Cardiac fibroblast (primary cell): ENCODE results near the gene VMAC.
"Not testable (repeated sequence)": the region's sequence is repeated elsewhere in the genome, so short reads cannot be mapped to it uniquely, and the experiment has no call there.

ENCODE experiments used
- DNase-seq, 2 donors: peaks; one replicate each; pipeline versions ENCODE4 v3.0.0 to v3.0.0-alpha.2; 2010; ENCODE audit warnings: low read depth in 2 of 2
- H3K4me3 ChIP-seq, 2 donors: replicated peaks in 1 of 2; 1 replicate in 1 of 2; 2 replicates in 1 of 2; pipeline ENCODE4 v1.5.1; 2011; ENCODE audit warnings: low read depth in 2 of 2, low read length in 2 of 2, mild to moderate bottlenecking in 2 of 2, moderate library complexity in 1 of 2
- CTCF ChIP-seq: IDR thresholded peaks from one replicate; pipeline ENCODE4 v1.5.1; 2011; ENCODE audit warnings: low read depth, mild to moderate bottlenecking, low read length, inconsistent platforms

Gene VMAC

GRCh38 chr19:5880196-5880595 is 24.5 kb upstream of the VMAC start:
- TF ChIP-seq CTCF = no peak
- no peak for DNase-seq
- no peak overlapping the region for H3K4me3 ChIP-seq

GRCh38 chr19:5880604-5881078 is 24.0 kb upstream of the VMAC start:
- no peak overlapping the region for H3K4me3 ChIP-seq
- DNase-seq = peak; percentile 52 to 89
- no peak for TF ChIP-seq CTCF

GRCh38 chr19:5881543-5882299 is 23.0 kb upstream of the VMAC start:
- TF ChIP-seq CTCF = no peak

GRCh38 chr19:5882421-5882968 is 22.2 kb upstream of the VMAC start:
- H3K4me3 ChIP-seq = no peak overlapping the region
- DNase-seq = no peak
- TF ChIP-seq CTCF = no peak

More at GRCh38 chr19:5881543-5882299, 23.0 kb upstream of the VMAC start:
- no peak for DNase-seq
- no peak overlapping the region for H3K4me3 ChIP-seq

GRCh38 chr19:5883157-5883873 is 21.4 kb upstream of the VMAC start:
- DNase-seq, H3K4me3 ChIP-seq: not testable (repeated sequence)

GRCh38 chr19:5884065-5884811 is 20.4 kb upstream of the VMAC start:
- H3K4me3 ChIP-seq, DNase-seq: not testable (repeated sequence)

- no peak overlapping the region for H3K4me3 ChIP-seq
- no peak for DNase-seq
- TF ChIP-seq CTCF = no peak
These were observed 15.2 kb upstream of the VMAC start for GRCh38 chr19:5889288-5889971.
